Activated T-helper 1 cell treated with anti-CD3 and anti-CD28 coated beads, Interleukin-2, amount 50 U/mL, for 16 hours (primary cell): ENCODE measurements around the gene HTR3A.

Experiments used
- DNase-seq, 2 donors: peaks; one replicate each; pipeline ENCODE4 v3.0.0-alpha.2; 2020; ENCODE audit warnings: low read depth in 1 of 2, low spot score in 1 of 2

Gene HTR3A

GRCh38 chr11:114016986-114017385 lies 42.1 kb downstream of the HTR3A start:
- no peak for DNase-seq

DNA sequence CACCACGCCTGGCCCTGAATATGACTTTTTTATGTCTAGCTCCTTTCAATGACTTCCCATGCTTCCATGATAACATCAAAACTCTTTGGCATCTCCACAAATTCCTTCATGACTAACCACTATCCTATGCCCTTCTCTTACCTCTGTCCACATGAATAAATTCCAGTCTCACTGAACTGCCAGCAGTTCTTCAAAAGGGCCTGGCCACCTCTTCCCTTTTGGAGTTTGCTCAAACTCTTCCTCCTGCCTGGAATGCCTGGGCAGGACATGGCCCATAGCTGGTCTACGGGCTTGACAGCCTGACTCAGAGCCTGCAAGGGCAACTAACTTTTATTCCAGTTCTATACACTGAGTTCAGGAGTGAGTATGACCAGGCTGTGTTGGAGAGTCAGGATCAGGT lies 42.8 kb downstream of the HTR3A start:
- DNase-seq: no peak

GRCh38 chr11:114019046-114019445 lies 44.1 kb downstream of the HTR3A start:
- DNase-seq: no peak

GRCh38 chr11:114019574-114019973 lies 44.7 kb downstream of the HTR3A start:
- no peak for DNase-seq

DNA sequence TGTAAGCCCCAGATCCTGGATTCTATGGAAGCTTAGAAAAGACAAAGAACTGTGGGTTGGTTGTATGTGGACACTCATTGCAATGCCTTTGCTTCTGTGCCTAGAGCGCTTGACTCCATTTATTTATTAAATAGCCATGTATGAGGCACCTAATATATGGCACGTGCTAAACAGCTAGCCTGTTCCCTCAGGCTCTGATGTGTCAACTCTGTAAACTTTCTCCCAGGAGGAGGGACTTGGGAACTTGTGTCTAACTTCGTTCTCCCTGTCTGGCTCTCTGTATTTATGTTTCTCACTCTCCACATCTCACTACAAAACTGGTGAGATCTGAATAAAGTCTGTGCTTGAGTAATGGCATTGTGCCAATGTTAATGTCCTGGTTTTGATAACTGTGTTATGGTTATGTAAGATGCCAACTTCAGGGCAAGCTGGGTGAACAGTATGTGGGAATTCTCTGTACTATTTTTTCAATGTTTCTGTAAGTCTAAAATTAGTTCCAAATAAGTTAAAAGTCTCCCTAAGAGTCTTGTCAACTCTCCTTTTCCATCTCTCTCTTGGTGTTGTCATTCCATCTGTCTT lies 50.5 kb downstream of the HTR3A start:
- no peak for DNase-seq

GRCh38 chr11:114026355-114026754 lies 51.4 kb downstream of the HTR3A start:
- no peak for DNase-seq

DNA sequence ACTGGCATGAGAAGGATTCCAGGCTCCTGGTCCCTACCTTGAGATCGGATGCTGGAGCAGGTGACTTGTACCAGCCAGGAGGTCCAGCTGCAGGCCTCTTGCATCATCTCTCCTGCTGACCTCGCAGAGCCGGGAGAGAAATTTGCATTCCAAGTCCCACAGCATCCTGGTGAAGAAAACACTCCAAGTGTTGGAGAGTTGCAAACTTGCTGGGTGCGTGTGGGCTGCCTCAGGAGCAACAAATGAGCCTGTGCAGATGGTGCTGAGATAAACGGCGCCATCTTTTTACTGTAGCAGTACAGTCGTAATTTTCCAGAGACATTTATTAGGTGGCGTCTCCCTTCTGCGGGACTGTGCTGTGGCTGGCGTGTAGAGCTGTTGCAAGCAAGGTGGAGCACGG lies 52.5 kb downstream of the HTR3A start:
- no peak for DNase-seq

DNA sequence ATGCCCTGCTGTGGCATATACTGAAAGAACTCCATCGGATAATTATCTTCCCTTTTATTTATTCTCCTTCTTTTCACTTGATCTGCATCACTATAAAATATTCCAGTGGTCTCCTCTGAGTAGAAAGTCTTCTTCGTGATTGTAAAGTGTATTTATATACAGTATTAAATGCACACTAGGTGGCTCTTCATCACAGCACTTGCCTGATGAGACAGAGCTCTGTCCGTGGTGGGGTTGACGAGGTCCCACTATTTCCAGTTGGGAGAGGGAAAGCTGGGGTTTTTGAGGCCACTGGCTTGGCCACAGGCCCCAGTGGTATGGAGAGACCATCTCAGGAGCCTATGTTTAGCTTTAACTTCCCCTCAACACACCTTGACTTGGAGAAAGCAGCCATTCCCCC lies 53.0 kb downstream of the HTR3A start:
- DNase-seq: no peak

GRCh38 chr11:114031246-114031966 lies 56.5 kb downstream of the HTR3A start:
- DNase-seq: no peak

DNA sequence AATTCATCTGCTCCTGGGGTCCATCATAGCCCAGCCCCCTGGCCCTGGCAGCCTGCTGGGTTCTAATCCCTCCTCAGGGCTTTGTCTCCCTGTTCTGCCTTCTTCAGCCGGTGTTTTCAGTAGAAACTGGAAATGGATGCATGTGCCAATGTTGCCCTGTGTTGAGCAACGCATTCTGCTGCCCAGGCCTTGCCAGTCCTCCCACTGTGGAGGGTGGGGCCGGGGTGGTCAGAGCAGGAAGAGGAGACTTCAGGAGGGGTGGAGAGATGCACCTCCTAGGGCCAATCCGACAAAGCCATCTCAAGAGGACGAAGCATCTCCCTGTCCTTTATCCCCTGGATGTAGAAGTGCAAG lies 57.0 kb downstream of the HTR3A start:
- DNase-seq: no peak

DNA sequence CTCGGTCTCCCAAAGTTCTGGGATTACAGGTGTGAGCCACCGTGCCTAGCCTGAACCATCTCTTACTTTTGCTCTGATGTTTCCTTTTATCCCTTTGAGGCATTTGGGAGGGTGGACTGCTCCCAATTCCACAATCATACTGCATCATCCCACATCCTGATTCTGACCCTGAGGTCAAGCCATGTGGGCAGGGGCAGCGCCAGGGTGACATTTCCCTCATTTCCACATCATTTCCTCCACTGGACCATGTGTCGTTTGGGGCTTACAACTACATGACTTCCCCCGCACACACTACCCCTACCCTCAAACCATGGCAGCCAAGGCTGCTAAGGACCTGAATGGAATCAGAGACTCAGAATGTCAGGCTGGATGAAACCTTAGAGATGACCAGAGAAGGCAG lies 58.2 kb downstream of the HTR3A start:
- no peak for DNase-seq

- no peak for DNase-seq
These were observed 58.7 kb downstream of the HTR3A start for GRCh38 chr11:114033572-114033971.

- DNase-seq: no peak
These were observed 60.0 kb downstream of the HTR3A start for GRCh38 chr11:114034956-114035355.

DNA sequence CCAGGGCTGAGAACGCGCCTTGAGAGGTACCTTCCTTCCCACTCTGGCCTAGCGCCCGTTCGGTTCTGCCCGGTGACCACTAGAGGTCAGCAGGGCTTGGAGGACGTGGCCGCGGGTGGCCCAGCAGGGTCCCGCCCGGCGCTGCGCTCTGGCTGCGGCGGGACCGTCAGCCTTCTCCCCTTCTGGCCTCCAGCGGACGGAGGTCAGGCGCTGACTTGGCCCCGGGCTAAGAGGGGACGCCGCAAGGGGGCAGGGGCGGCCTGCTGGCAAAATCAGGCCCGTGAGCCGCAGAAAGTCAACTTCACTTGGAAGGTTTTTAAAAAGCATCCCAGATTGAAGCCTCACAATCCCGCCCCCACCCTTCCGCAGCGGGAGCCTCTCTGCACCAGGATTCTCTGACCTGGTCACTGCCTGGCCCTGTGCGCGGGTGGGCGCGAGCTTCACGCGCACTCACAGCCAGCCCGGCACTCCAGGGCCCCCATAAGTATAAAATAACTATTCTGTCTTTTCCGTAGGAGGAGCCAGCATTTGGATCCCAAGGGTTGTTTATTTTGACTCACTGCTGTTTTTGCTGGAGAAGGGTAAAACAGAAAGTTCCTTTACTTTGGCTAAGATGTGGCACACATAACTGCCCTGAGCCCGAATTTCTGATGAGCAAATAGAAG lies 61.4 kb downstream of the HTR3A start:
- DNase-seq: peak; percentile 13 to 23

- DNase-seq: no peak
These were observed 62.0 kb downstream of the HTR3A start for GRCh38 chr11:114036958-114037357.

- DNase-seq: no peak
These were observed 64.6 kb downstream of the HTR3A start for GRCh38 chr11:114039551-114039950.
